Heart right ventricle (tissue), 16 donors: ENCODE data around the gene CHD3. TPM values are rescaled to one million over a fixed set of nuclear protein-coding genes. Genes with fewer than 3 reads are reported as not detected.

Experiments used
- ATAC-seq, 8 donors: fragments of 200-7000 bp; cut with Tn5 transposase; one replicate each; pipeline ENCODE4 v1.9.1; 2020; ENCODE audit warnings: mild to moderate bottlenecking in 8 of 8, moderate library complexity in 8 of 8, moderate number of reproducible peaks in 1 of 8
- DNase-seq, 2 donors: peaks; one replicate each; pipeline ENCODE4 v3.0.0-alpha.2; 2020
- H3K27ac ChIP-seq, 10 donors: fragments of 200-600 bp; sonication (generic) in 2 of 10; one replicate each; pipeline versions ENCODE4 v1.5.0 to v1.8.0; 2020 to 2022; ENCODE audit warnings: mild to moderate bottlenecking in 3 of 10
- H3K27me3 ChIP-seq, 7 donors: fragments of 200-600 bp; one replicate each; pipeline ENCODE4 v1.8.0; 2021 to 2022; ENCODE audit warnings: mild to moderate bottlenecking in 2 of 7
- H3K36me3 ChIP-seq, 9 donors: fragments of 200-600 bp; sonication (generic) in 1 of 9; one replicate each; pipeline versions ENCODE4 v1.5.0 to v1.8.0; 2020 to 2022; ENCODE audit warnings: mild to moderate bottlenecking in 2 of 9
- H3K4me1 ChIP-seq, 9 donors: fragments of 200-600 bp; sonication (generic) in 1 of 9; one replicate each; pipeline versions ENCODE4 v1.5.0 to v1.8.0; 2020 to 2022; ENCODE audit warnings: mild to moderate bottlenecking in 4 of 9
- H3K4me3 ChIP-seq, 10 donors: fragments of 200-600 bp; sonication (generic) in 2 of 10; one replicate each; pipeline versions ENCODE4 v1.5.0 to v1.8.0; 2020 to 2022; ENCODE audit warnings: mild to moderate bottlenecking in 7 of 10, moderate library complexity in 2 of 10
- H3K9me3 ChIP-seq, 11 donors: fragments of 200-600 bp in 10 of 11; sonication (generic) in 2 of 11; one replicate each; pipeline versions ENCODE4 v1.5.0 to v1.8.0; 2013 to 2022; ENCODE audit warnings: mild to moderate bottlenecking in 2 of 11, control low read depth in 1 of 11, moderate library complexity in 1 of 11
- WGBS, 2 donors: extraction: QIAGEN DNeasy Blood & Tissue Kit; methylation state at CpG; one replicate each; pipeline ENCODE4 v1.1.7; 2013; ENCODE audit warnings: inconsistent platforms in 1 of 2; 5-methylcytosine and 5-hydroxymethylcytosine counted together
- intact Hi-C, 10 donors: fragments of 100-400 bp; cut with DNase I; formaldehyde crosslinking; loops; one replicate each; pipeline versions ENCODE4 v1.11.1 to v1.14.2; 2022
- polyA plus RNA-seq, 2 donors: library from polyadenylated mRNA; stranded (reverse); fragments of 200-250 nt; gene quantifications; one replicate each; pipeline ENCODE4 v1.2.3, GENCODE V29; 2013
- total RNA-seq, 10 donors: library from RNA; stranded (reverse); fragmentation: NEBNext Ultra II Directional in 3 of 10; extraction: Animal tissue kit (Norgen Biotek cat#: 25700) in 3 of 10; gene quantifications; one replicate each; pipeline versions ENCODE4 v1.2.1 to v1.2.4, GENCODE V29; 2021 to 2023
- TF ChIP-seq, protein P1 (sequence below), 9 donors: fragments of 200-600 bp; sonication (generic) in 2 of 9; IDR thresholded peaks; one replicate each; pipeline versions ENCODE4 v1.5.0 to v1.8.0; 2021 to 2022; ENCODE audit warnings: antibody characterized with exemption in 9 of 9, mild to moderate bottlenecking in 5 of 9, moderate library complexity in 1 of 9
- donor health status: Arrhythmogenic right ventricular cardiomyopathy.
- donor health status: ischemic (EF 13 %, LVEDD 7.1; RV severe dilation, severe dysfunction).
- donor health status: healthy with polysubstance abuse.
- donor health status: DM: no; HTN: yes; CAD: no.
- donor health status: DM: no; HTN: no; CAD: no.
- donor health status: ischemic (EF 25% LVEDD 6.9; RV normal size, moderate dysfunction).
- donor health status: ischemic (EF 25% LVEDD 5.7; RV mildly dilated, moderate dysfunction).
- donor health status: healthy.
- donor health status: DM: yes; HTN: yes; CAD: no.
- donor health status: Ischemic cardiomyopathy.
- donor health status: ischemic (EF 35%, LVEDD 5.7; RV mildly dilated, moderate dysfunction).
- donor health status: nonischemic (EF 11% LVEDD 7.7; RV severe dilation, severe dysfunction).
- donor health status: DM: yes; HTN: yes; CAD: no.
- donor health status: PGD.
- donor health status: ischemic (EF 29% LVEDD 5.4; RV normal size, mild dysfunction).
- donor health status: nonischemic (EF 23%, LVEDD 6.1; RV moderate dilation, normal function).

The CHD3 gene
- total and polyA plus RNA-seq, 12 donors, result 8.2 to 29.0 (median 11.1) TPM

DNA sequence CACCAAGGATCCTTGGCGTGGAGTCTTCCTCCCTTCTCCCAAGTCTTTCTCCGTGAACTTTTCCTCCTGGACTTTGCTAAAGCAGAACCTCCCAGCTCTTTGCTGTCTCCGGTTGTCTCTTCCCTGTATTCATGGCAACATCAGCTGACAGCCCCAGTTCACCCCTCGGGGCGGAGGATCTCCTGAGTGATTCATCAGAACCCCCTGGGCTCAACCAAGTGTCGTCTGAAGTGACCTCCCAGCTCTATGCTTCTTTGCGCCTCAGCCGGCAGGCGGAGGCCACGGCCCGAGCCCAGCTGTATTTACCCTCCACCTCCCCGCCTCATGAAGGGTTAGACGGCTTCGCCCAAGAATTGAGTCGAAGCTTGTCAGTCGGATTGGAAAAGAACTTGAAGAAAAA is 44.4 kb downstream of the CHD3 start:
- Histone ChIP-seq H3K4me3 (peak overlapping the region; percentile 46 to 94 (median 77)), H3K9me3 (no peaks in the 10 kb centered on the region), H3K4me1 (peaks cover 2 to 36% (median 22%) of the 10 kb centered on the region in 9 donors), H3K27me3 (no peaks in the 10 kb centered on the region), H3K36me3 (peaks cover 0 to 53% (median 4%) of the 10 kb centered on the region in 9 donors), H3K27ac (peak overlapping the region in 7 of 10 donors; percentile 49 to 92 (median 79))
- WGBS, 2 donors, result 12 to 15% methylated on average over 16 of the region's 16 CpGs
- DNase-seq, result no peak
- peak in 2 of 8 donors; percentile 4 to 19 for ATAC-seq
- TF ChIP-seq, protein P1, sequence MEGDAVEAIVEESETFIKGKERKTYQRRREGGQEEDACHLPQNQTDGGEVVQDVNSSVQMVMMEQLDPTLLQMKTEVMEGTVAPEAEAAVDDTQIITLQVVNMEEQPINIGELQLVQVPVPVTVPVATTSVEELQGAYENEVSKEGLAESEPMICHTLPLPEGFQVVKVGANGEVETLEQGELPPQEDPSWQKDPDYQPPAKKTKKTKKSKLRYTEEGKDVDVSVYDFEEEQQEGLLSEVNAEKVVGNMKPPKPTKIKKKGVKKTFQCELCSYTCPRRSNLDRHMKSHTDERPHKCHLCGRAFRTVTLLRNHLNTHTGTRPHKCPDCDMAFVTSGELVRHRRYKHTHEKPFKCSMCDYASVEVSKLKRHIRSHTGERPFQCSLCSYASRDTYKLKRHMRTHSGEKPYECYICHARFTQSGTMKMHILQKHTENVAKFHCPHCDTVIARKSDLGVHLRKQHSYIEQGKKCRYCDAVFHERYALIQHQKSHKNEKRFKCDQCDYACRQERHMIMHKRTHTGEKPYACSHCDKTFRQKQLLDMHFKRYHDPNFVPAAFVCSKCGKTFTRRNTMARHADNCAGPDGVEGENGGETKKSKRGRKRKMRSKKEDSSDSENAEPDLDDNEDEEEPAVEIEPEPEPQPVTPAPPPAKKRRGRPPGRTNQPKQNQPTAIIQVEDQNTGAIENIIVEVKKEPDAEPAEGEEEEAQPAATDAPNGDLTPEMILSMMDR (IDR thresholded peaks at IDR 0.05), result peak in 1 of 9 donors; percentile 15
- intact Hi-C loops, result loop anchor here in 1 of 10 donors (5.0 kb wide), 1 partner anchor 46 kb away; the partner anchor contains the start of gene CHD3

DNA sequence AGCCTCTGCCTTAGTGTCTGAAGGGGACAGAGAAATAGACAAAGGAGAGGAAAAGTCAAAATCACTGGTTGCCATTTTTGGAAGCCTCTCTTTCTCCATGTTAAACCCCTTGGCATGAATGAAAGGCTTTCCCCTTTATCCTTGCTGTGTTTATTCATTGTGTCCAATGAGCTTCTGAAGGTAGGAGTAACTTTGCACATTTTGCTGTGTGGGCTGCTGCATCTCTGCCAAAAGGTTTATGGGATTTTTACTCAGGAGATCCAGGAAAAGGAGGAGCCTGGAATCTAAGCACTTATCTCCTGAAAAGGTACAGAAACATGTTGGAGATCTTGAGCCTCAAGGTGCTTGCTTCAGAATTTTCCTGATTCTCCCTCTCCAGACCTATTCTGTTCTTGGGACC is 47.3 kb downstream of the CHD3 start:
- Histone ChIP-seq H3K36me3 (peaks cover 0 to 66% (median 4%) of the 10 kb centered on the region in 9 donors), H3K4me3 (no peak overlapping the region), H3K27ac (no peak overlapping the region), H3K27me3 (no peaks in the 10 kb centered on the region), H3K4me1 (peaks cover 2 to 32% (median 20%) of the 10 kb centered on the region in 9 donors), H3K9me3 (no peaks in the 10 kb centered on the region)
- intact Hi-C loops, result no loop called here
- ATAC-seq (no peak), DNase-seq (no peak)
- TF ChIP-seq, protein P1 (IDR thresholded peaks at IDR 0.05), result no peak

DNA sequence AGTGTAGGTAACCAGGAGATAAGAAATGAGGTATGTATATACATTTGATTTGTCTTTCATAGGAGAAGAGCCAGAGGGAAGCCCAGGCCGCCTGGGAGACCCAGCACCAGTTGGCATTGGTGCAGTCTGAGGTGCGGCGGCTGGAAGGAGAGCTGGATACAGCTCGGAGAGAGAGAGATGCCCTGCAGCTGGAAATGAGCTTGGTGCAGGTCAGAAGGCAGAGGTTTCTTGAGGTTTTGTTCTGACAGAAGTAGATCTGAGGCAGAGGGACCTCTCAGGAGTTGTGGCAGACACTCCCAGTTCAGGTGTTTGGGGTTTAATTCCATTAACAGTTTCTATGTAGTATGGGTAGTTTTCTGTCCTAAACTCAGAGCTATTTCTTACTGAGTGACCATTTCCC is 51.4 kb downstream of the CHD3 start:
- H3K36me3 ChIP-seq, result peaks cover 0 to 99% (median 24%) of the 10 kb centered on the region in 9 donors
- intact Hi-C loops, result no loop called here

DNA sequence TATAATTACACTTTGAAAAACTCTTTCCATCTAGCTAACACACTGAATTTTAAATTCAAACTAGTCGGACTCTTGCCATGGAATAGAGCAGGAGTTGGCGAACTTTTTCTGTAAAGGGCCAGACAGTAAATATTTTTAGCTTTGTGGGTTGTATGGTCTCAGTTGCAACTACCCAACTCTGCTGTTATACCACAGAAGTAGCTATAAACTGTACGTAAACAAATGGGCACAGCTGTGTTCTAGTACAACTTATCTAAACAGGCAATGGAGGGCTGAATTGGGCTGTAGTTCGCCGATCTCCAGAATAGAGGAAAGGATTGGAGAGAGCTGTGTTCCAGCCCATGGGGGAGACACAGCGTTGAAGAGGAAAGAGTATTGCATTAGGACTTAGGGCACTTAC is 52.2 kb downstream of the CHD3 start:
- H3K36me3 ChIP-seq, result peaks cover 3 to 99% (median 31%) of the 10 kb centered on the region in 9 donors
- ATAC-seq, result no peak

More for the DNA sequence above, 51.4 kb downstream of the CHD3 start:
- no peaks in the 10 kb centered on the region for H3K27me3 ChIP-seq
- TF ChIP-seq, protein P1 (IDR thresholded peaks at IDR 0.05), result no peak
- H3K4me3 ChIP-seq, result no peak overlapping the region
- no peak for ATAC-seq
- no peaks in the 10 kb centered on the region for H3K9me3 ChIP-seq
- DNase-seq, result no peak
- H3K27ac ChIP-seq, result no peak overlapping the region
- 94 to 97% methylated on average over 4 of the region's 4 CpGs for WGBS, 2 donors
- H3K4me1 ChIP-seq, result no peaks in the 10 kb centered on the region

More for the DNA sequence above, 52.2 kb downstream of the CHD3 start:
- Histone ChIP-seq H3K4me3 (no peak overlapping the region), H3K27ac (no peak overlapping the region), H3K9me3 (no peaks in the 10 kb centered on the region), H3K4me1 (no peaks in the 10 kb centered on the region), H3K27me3 (no peaks in the 10 kb centered on the region)
- intact Hi-C loops, result no loop called here
- 94 to 95% methylated on average over 6 of the region's 6 CpGs for WGBS, 2 donors
- TF ChIP-seq, protein P1 (IDR thresholded peaks at IDR 0.05), result no peak
- DNase-seq, result no peak
